Right lobe of liver (tissue), 6 donors: ENCODE results near the gene TNFRSF11A. TPM values are rescaled to one million over a fixed set of nuclear protein-coding genes. Genes with fewer than 3 reads are reported as not detected.
A peak's percentile ranks its signal among the peaks of the same experiment; 100 is the strongest.

ENCODE experiments used
- ATAC-seq, 4 donors: fragments of 200-7000 bp; cut with Tn5 transposase; one replicate each; pipeline ENCODE4 v1.9.1; 2020; ENCODE audit warnings: mild to moderate bottlenecking in 4 of 4, moderate library complexity in 4 of 4
- DNase-seq, 3 donors: peaks; one replicate each; pipeline ENCODE4 v3.0.0-alpha.2; 2020
- H3K27ac ChIP-seq, 3 donors: fragments of 200-600 bp; one replicate each; pipeline ENCODE4 v1.8.0; 2022
- H3K27me3 ChIP-seq, 2 donors: fragments of 200-600 bp; one replicate each; pipeline ENCODE4 v1.8.0; 2022
- H3K36me3 ChIP-seq, 4 donors: fragments of 200-600 bp; sonication (generic) in 1 of 4; one replicate each; pipeline versions ENCODE4 v1.5.1 to v1.8.0; 2017 to 2022; ENCODE audit warnings: control low read depth in 1 of 4
- H3K4me1 ChIP-seq, 4 donors: fragments of 200-600 bp; sonication (generic) in 1 of 4; one replicate each; pipeline versions ENCODE4 v1.5.1 to v1.8.0; 2017 to 2022; ENCODE audit warnings: control low read depth in 1 of 4
- H3K4me3 ChIP-seq, 3 donors: fragments of 200-600 bp; one replicate each; pipeline ENCODE4 v1.8.0; 2022
- H3K9me3 ChIP-seq, 4 donors: fragments of 200-600 bp; sonication (generic) in 1 of 4; one replicate each; pipeline versions ENCODE4 v1.5.1 to v1.8.0; 2017 to 2022; ENCODE audit warnings: control low read depth in 1 of 4
- CTCF ChIP-seq, 4 donors: fragments of 200-600 bp in 3 of 4; fragments of 450-650 bp in 1 of 4; IDR thresholded peaks; one replicate each; pipeline versions ENCODE4 v1.5.1 to v1.8.0; 2016 to 2022; ENCODE audit warnings: antibody characterized with exemption in 4 of 4, mild to moderate bottlenecking in 2 of 4
- POLR2A ChIP-seq: fragments of 450-650 bp; IDR thresholded peaks from one replicate; pipeline ENCODE4 v1.6.1; 2017; ENCODE audit warnings: antibody characterized with exemption, mild to moderate bottlenecking
- WGBS: methylation state at CpG from one replicate; pipeline ENCODE4 v1.1.6; 2018; ENCODE audit warnings: low coverage, low lambda C conversion rate; ENCODE audit not compliant: insufficient coverage; ENCODE audit errors: missing lambda C conversion rate; 5-methylcytosine and 5-hydroxymethylcytosine counted together
- intact Hi-C, 2 donors: fragments of 100-400 bp; cut with DNase I; formaldehyde crosslinking; loops; one replicate each; pipeline versions ENCODE4 v1.11.2 to v1.14.1; 2022
- total RNA-seq, 6 experiments: library from RNA; depleted of rRNA in 2 of 6; stranded (reverse); fragments of >200 nt in 2 of 6; fragmentation: NEBNext Ultra II Directional in 3 of 6; extraction: Animal tissue kit (Norgen Biotek cat#: 25700) in 3 of 6; gene quantifications; one replicate each; pipeline versions ENCODE4 v1.1.0 to v1.2.4, GENCODE V29; 2016 to 2023
- donor health status: DM: no; HTN: yes; CAD: no.
- donor health status: DM: no; HTN: no; CAD: no.
- donor health status: DM: no; HTN: no; CAD: no.
- donor health status: DM: no; HTN: yes; CAD: no.
- donor health status: DM: no; HTN: yes; CAD: no.

TNFRSF11A gene
- total RNA-seq, 6 experiments from 2014 or later = 0.27 to 2.1 (median 0.81) TPM

- intact Hi-C loops = no loop called here
- Histone ChIP-seq H3K9me3 (no peaks in the 10 kb centered on the region), H3K4me1 (peaks cover 0 to 6% (median 2%) of the 10 kb centered on the region in 4 donors), H3K27ac (no peak overlapping the region), H3K27me3 (peaks cover 0 to 14% of the 10 kb centered on the region in 2 donors), H3K4me3 (no peak overlapping the region), H3K36me3 (no peaks in the 10 kb centered on the region)
- DNase-seq (no peak), ATAC-seq (no peak)
- no peak for TF ChIP-seq POLR2A
- TF ChIP-seq CTCF (IDR thresholded peaks at IDR 0.05) = no peak
- 93% methylated on average over 5 of the region's 7 CpGs for WGBS
Observed at GRCh38 chr18:62330650-62331049, 5.5 kb downstream of the TNFRSF11A start.

GRCh38 chr18:62331581-62332356 is 6.7 kb downstream of the TNFRSF11A start:
- no peaks in the 10 kb centered on the region for H3K36me3 ChIP-seq
- H3K27ac ChIP-seq = no peak overlapping the region
- intact Hi-C loops = no loop called here
- no peaks in the 10 kb centered on the region for H3K4me1 ChIP-seq
- 39% methylated on average over 5 of the region's 8 CpGs for WGBS
- no peak for DNase-seq
- TF ChIP-seq CTCF (IDR thresholded peaks at IDR 0.05) (no peak), POLR2A (no peak)
- H3K27me3 ChIP-seq = peaks cover 0 to 8% of the 10 kb centered on the region in 2 donors
- H3K4me3 ChIP-seq = no peak overlapping the region
- no peaks in the 10 kb centered on the region for H3K9me3 ChIP-seq
- peak in 3 of 4 donors; percentile 15 to 43 (median 21) for ATAC-seq

GRCh38 chr18:62332431-62332830 is 7.3 kb downstream of the TNFRSF11A start:
- no peak for TF ChIP-seq CTCF (IDR thresholded peaks at IDR 0.05)
- no peak for TF ChIP-seq POLR2A
- Histone ChIP-seq H3K4me3 (no peak overlapping the region), H3K9me3 (no peaks in the 10 kb centered on the region), H3K27ac (no peak overlapping the region), H3K4me1 (no peaks in the 10 kb centered on the region), H3K36me3 (no peaks in the 10 kb centered on the region), H3K27me3 (peaks cover 0 to 1% of the 10 kb centered on the region in 2 donors)
- peak in 1 of 4 donors; percentile 7 for ATAC-seq
- intact Hi-C loops = no loop called here
- DNase-seq = no peak
- 41% methylated on average over 3 of the region's 3 CpGs for WGBS

- Histone ChIP-seq H3K27me3 (no peaks in the 10 kb centered on the region), H3K27ac (no peak overlapping the region), H3K36me3 (no peaks in the 10 kb centered on the region), H3K4me1 (no peaks in the 10 kb centered on the region), H3K9me3 (no peaks in the 10 kb centered on the region), H3K4me3 (no peak overlapping the region)
- DNase-seq (no peak), ATAC-seq (no peak)
- WGBS = 78% methylated on average over 4 of the region's 13 CpGs
- TF ChIP-seq POLR2A (no peak), CTCF (IDR thresholded peaks at IDR 0.05) (no peak)
- intact Hi-C loops = no loop called here
Observed at GRCh38 chr18:62332964-62333695, 8.0 kb downstream of the TNFRSF11A start.
